Dendritic cell treated with granulocyte-macrophage colony-stimulating factor and Interleukin-4, amounts not matched to agents 40 ng/mL and 50 ng/mL, for 4 days (primary cell): ENCODE results near the gene DUSP9.
"Not testable (repeated sequence)": the region's sequence is repeated elsewhere in the genome, so short reads cannot be mapped to it uniquely, and the experiment has no call there.

Experiments used
- H3K27ac Mint-ChIP-seq: one replicate; pipeline ENCODE4 v1.8.0; 2022; ENCODE audit warnings: mild to moderate bottlenecking, mixed read lengths
- H3K27me3 Mint-ChIP-seq: one replicate; pipeline ENCODE4 v1.8.0; 2022; ENCODE audit warnings: mild to moderate bottlenecking, mixed read lengths
- H3K36me3 Mint-ChIP-seq: one replicate; pipeline ENCODE4 v1.8.0; 2022; ENCODE audit warnings: low read depth, mixed read lengths
- H3K4me1 Mint-ChIP-seq: one replicate; pipeline ENCODE4 v1.8.0; 2022; ENCODE audit warnings: low read depth, mixed read lengths
- H3K4me3 Mint-ChIP-seq: one replicate; pipeline ENCODE4 v1.8.0; 2022; ENCODE audit warnings: mild to moderate bottlenecking, moderate library complexity, mixed read lengths
- H3K9me3 Mint-ChIP-seq: one replicate; pipeline ENCODE4 v1.8.0; 2022; ENCODE audit warnings: mixed read lengths
- intact Hi-C: fragments of 100-400 bp; cut with micrococcal nuclease; formaldehyde crosslinking; loops from one replicate; pipeline ENCODE4 v1.15.0; 2022

DUSP9 gene

GRCh38 chrX:153697924-153698865 is 51.2 kb downstream of the DUSP9 start:
- intact Hi-C loops, result no loop called here
- peaks cover 24% of the 10 kb centered on the region for H3K4me1 Mint-ChIP-seq
- no peak overlapping the region for H3K27ac Mint-ChIP-seq
- H3K9me3 Mint-ChIP-seq, result no peaks in the 10 kb centered on the region
- H3K27me3 Mint-ChIP-seq, result no peaks in the 10 kb centered on the region
- H3K4me3 Mint-ChIP-seq, result no peak overlapping the region
- H3K36me3 Mint-ChIP-seq, result peaks cover 95% of the 10 kb centered on the region

GRCh38 chrX:153699210-153699783 is 52.3 kb downstream of the DUSP9 start:
- H3K9me3 Mint-ChIP-seq, H3K27me3 Mint-ChIP-seq, H3K4me3 Mint-ChIP-seq, intact Hi-C loops, H3K27ac Mint-ChIP-seq: not testable (repeated sequence)
- H3K36me3 Mint-ChIP-seq, result peaks cover 97% of the 10 kb centered on the region
- peaks cover 24% of the 10 kb centered on the region for H3K4me1 Mint-ChIP-seq

- H3K27me3 Mint-ChIP-seq, intact Hi-C loops, H3K27ac Mint-ChIP-seq, H3K4me3 Mint-ChIP-seq, H3K9me3 Mint-ChIP-seq: not testable (repeated sequence)
- peaks cover 24% of the 10 kb centered on the region for H3K4me1 Mint-ChIP-seq
- H3K36me3 Mint-ChIP-seq, result peaks cover 97% of the 10 kb centered on the region
Measured at GRCh38 chrX:153699784-153700371, 52.9 kb downstream of the DUSP9 start.

GRCh38 chrX:153700376-153700945 is 53.5 kb downstream of the DUSP9 start:
- H3K4me3 Mint-ChIP-seq, result no peak overlapping the region
- H3K27ac Mint-ChIP-seq, result no peak overlapping the region
- no peaks in the 10 kb centered on the region for H3K27me3 Mint-ChIP-seq
- H3K36me3 Mint-ChIP-seq, result peaks cover 97% of the 10 kb centered on the region
- H3K4me1 Mint-ChIP-seq, result peaks cover 27% of the 10 kb centered on the region
- intact Hi-C loops, result no loop called here
- no peaks in the 10 kb centered on the region for H3K9me3 Mint-ChIP-seq
